ENCODE measurements around the gene ZBTB7B. TPM values are rescaled to one million over a fixed set of nuclear protein-coding genes. Genes with fewer than 3 reads are reported as not detected.

The ZBTB7B gene
- 14.7 TPM for total RNA-seq
- polyA plus RNA-seq = 52.0 TPM

- Histone ChIP-seq H3K4me3 (ENCODE audit: low read depth, low read length) (peak within 1 kb of the TSS; percentile 83), H3K27ac (ENCODE audit: low read depth) (peak within 1 kb of the TSS; percentile 89), H3K4me1 (ENCODE audit: insufficient read depth) (no peaks in the 10 kb centered on the region), H3K36me3 (ENCODE audit: insufficient read depth) (no peaks in the 10 kb centered on the region)
- WGBS = under 1% methylated on average over 34 of the region's 35 CpGs
- DNase-seq (ENCODE audit: extremely low spot score) = no peak
Measured at GRCh38 chr1:155002464-155003226, at the start of gene ZBTB7B. ZBTB7B (plus strand) TSS chr1:155002802; CDS start chr1:155014661, 11,859 bp downstream.

- no peak overlapping the region for H3K27ac ChIP-seq (ENCODE audit: low read depth)
- no peak overlapping the region for H3K4me3 ChIP-seq (ENCODE audit: low read depth, low read length)
- DNase-seq (ENCODE audit: extremely low spot score) = no peak
- no peaks in the 10 kb centered on the region for H3K4me1 ChIP-seq (ENCODE audit: insufficient read depth)
- no peaks in the 10 kb centered on the region for H3K36me3 ChIP-seq (ENCODE audit: insufficient read depth)
- whole genome bisulfite sequencing = 70% methylated on average over 2 of the region's 2 CpGs
Measured at GRCh38 chr1:154953611-154954038, 49.0 kb upstream of the ZBTB7B start.

GRCh38 chr1:154954541-154954940, 48.1 kb upstream of the ZBTB7B start:
- 58% methylated on average over 3 of the region's 3 CpGs for WGBS
- H3K36me3 ChIP-seq (ENCODE audit: insufficient read depth) = no peaks in the 10 kb centered on the region
- no peaks in the 10 kb centered on the region for H3K4me1 ChIP-seq (ENCODE audit: insufficient read depth)
- H3K4me3 ChIP-seq (ENCODE audit: low read depth, low read length) = no peak overlapping the region
- no peak overlapping the region for H3K27ac ChIP-seq (ENCODE audit: low read depth)
- DNase-seq (ENCODE audit: extremely low spot score) = no peak

- Histone ChIP-seq H3K36me3 (ENCODE audit: insufficient read depth) (no peaks in the 10 kb centered on the region), H3K4me1 (ENCODE audit: insufficient read depth) (no peaks in the 10 kb centered on the region), H3K27ac (ENCODE audit: low read depth) (peak overlapping the region; percentile 53), H3K4me3 (ENCODE audit: low read depth, low read length) (peak overlapping the region; percentile 44)
- DNase-seq (ENCODE audit: extremely low spot score) = no peak
- WGBS = 5% methylated on average over 4 of the region's 4 CpGs
Measured at GRCh38 chr1:154955039-154955717, 47.4 kb upstream of the ZBTB7B start.

- peak within 1 kb of the TSS; percentile 44 for H3K4me3 ChIP-seq (ENCODE audit: low read depth, low read length)
- DNase-seq (ENCODE audit: extremely low spot score) = peak; percentile 94
- no peaks in the 10 kb centered on the region for H3K4me1 ChIP-seq (ENCODE audit: insufficient read depth)
- H3K27ac ChIP-seq (ENCODE audit: low read depth) = peak within 1 kb of the TSS; percentile 58
- H3K36me3 ChIP-seq (ENCODE audit: insufficient read depth) = no peaks in the 10 kb centered on the region
- whole genome bisulfite sequencing = under 1% methylated on average over 18 of the region's 18 CpGs
Measured at GRCh38 chr1:154955718-154956543, 46.7 kb upstream of the ZBTB7B start, which contains the start of gene PBXIP1. PBXIP1 (minus strand) TSS chr1:154956099; CDS start chr1:154953721, 2,378 bp downstream.

GRCh38 chr1:154956544-154956941, 46.1 kb upstream of the ZBTB7B start:
- Histone ChIP-seq H3K4me1 (ENCODE audit: insufficient read depth) (no peaks in the 10 kb centered on the region), H3K4me3 (ENCODE audit: low read depth, low read length) (peak overlapping the region; percentile 44), H3K36me3 (ENCODE audit: insufficient read depth) (no peaks in the 10 kb centered on the region), H3K27ac (ENCODE audit: low read depth) (no peak overlapping the region)
- 10% methylated on average over 6 of the region's 6 CpGs for WGBS
- no peak for DNase-seq (ENCODE audit: extremely low spot score)

GRCh38 chr1:154957091-154957657, 45.4 kb upstream of the ZBTB7B start:
- DNase-seq (ENCODE audit: extremely low spot score) = no peak
- 33% methylated on average over 9 of the region's 9 CpGs for WGBS
- Histone ChIP-seq H3K4me1 (ENCODE audit: insufficient read depth) (no peaks in the 10 kb centered on the region), H3K4me3 (ENCODE audit: low read depth, low read length) (no peak overlapping the region), H3K27ac (ENCODE audit: low read depth) (no peak overlapping the region), H3K36me3 (ENCODE audit: insufficient read depth) (no peaks in the 10 kb centered on the region)

GRCh38 chr1:154958036-154958435, 44.6 kb upstream of the ZBTB7B start:
- Histone ChIP-seq H3K36me3 (ENCODE audit: insufficient read depth) (no peaks in the 10 kb centered on the region), H3K27ac (ENCODE audit: low read depth) (no peak overlapping the region), H3K4me1 (ENCODE audit: insufficient read depth) (no peaks in the 10 kb centered on the region), H3K4me3 (ENCODE audit: low read depth, low read length) (no peak overlapping the region)
- no peak for DNase-seq (ENCODE audit: extremely low spot score)
- WGBS = 79% methylated on average over 2 of the region's 2 CpGs

- DNase-seq (ENCODE audit: extremely low spot score) = no peak
- H3K4me3 ChIP-seq (ENCODE audit: low read depth, low read length) = no peak overlapping the region
- no peaks in the 10 kb centered on the region for H3K36me3 ChIP-seq (ENCODE audit: insufficient read depth)
- H3K4me1 ChIP-seq (ENCODE audit: insufficient read depth) = no peaks in the 10 kb centered on the region
- WGBS = 90% methylated on average over 16 of the region's 16 CpGs
- H3K27ac ChIP-seq (ENCODE audit: low read depth) = no peak overlapping the region
Measured at GRCh38 chr1:154958681-154959425, 43.7 kb upstream of the ZBTB7B start.

- no peak for DNase-seq (ENCODE audit: extremely low spot score)
- Histone ChIP-seq H3K4me1 (ENCODE audit: insufficient read depth) (no peaks in the 10 kb centered on the region), H3K4me3 (ENCODE audit: low read depth, low read length) (no peak overlapping the region), H3K36me3 (ENCODE audit: insufficient read depth) (no peaks in the 10 kb centered on the region), H3K27ac (ENCODE audit: low read depth) (no peak overlapping the region)
- 91% methylated on average over 7 of the region's 7 CpGs for WGBS
Measured at GRCh38 chr1:154959426-154959780, 43.2 kb upstream of the ZBTB7B start.

GRCh38 chr1:154960446-154961136, 42.0 kb upstream of the ZBTB7B start:
- peak overlapping the region; percentile 34 for H3K27ac ChIP-seq (ENCODE audit: low read depth)
- H3K36me3 ChIP-seq (ENCODE audit: insufficient read depth) = peaks cover 4% of the 10 kb centered on the region
- no peak for DNase-seq (ENCODE audit: extremely low spot score)
- no peaks in the 10 kb centered on the region for H3K4me1 ChIP-seq (ENCODE audit: insufficient read depth)
- H3K4me3 ChIP-seq (ENCODE audit: low read depth, low read length) = peak overlapping the region; percentile 86
- WGBS = 36% methylated on average over 10 of the region's 10 CpGs

Data from urinary bladder (tissue), 4 donors.